ENCODE data around the gene TLE4.
"Not testable (repeated sequence)": the region's sequence is repeated elsewhere in the genome, so short reads cannot be mapped to it uniquely, and the experiment has no call there.

The TLE4 gene

GRCh38 chr9:79742110-79742721, 170.5 kb downstream of the TLE4 start:
- Histone ChIP-seq H3K4me3 (ENCODE audit: low read length) (no peak overlapping the region), H3K9me3 (ENCODE audit: low read length) (no peaks in the 10 kb centered on the region)

GRCh38 chr9:79744521-79744920, 172.8 kb downstream of the TLE4 start:
- Histone ChIP-seq H3K4me3 (ENCODE audit: low read length) (no peak overlapping the region), H3K4me1 (ENCODE audit: insufficient read depth, low read length) (peaks cover 6% of the 10 kb centered on the region), H3K27me3 (ENCODE audit: insufficient read depth, low read length) (no peaks in the 10 kb centered on the region), H2AFZ (ENCODE audit: low read depth, low read length) (no peak overlapping the region), H3K9me3 (ENCODE audit: low read length) (no peaks in the 10 kb centered on the region), H3K36me3 (ENCODE audit: insufficient read depth, low read length) (no peaks in the 10 kb centered on the region)

More at GRCh38 chr9:79742110-79742721, 170.5 kb downstream of the TLE4 start:
- H3K4me1 ChIP-seq (ENCODE audit: insufficient read depth, low read length) = peaks cover 6% of the 10 kb centered on the region
- no peaks in the 10 kb centered on the region for H3K27me3 ChIP-seq (ENCODE audit: insufficient read depth, low read length)
- no peaks in the 10 kb centered on the region for H3K36me3 ChIP-seq (ENCODE audit: insufficient read depth, low read length)
- no peak overlapping the region for H2AFZ ChIP-seq (ENCODE audit: low read depth, low read length)

- H2AFZ ChIP-seq (ENCODE audit: low read depth, low read length) = no peak overlapping the region
- H3K27me3 ChIP-seq (ENCODE audit: insufficient read depth, low read length) = no peaks in the 10 kb centered on the region
- no peaks in the 10 kb centered on the region for H3K9me3 ChIP-seq (ENCODE audit: low read length)
- H3K4me1 ChIP-seq (ENCODE audit: insufficient read depth, low read length) = peaks cover 6% of the 10 kb centered on the region
- H3K36me3 ChIP-seq (ENCODE audit: insufficient read depth, low read length) = no peaks in the 10 kb centered on the region
- H3K4me3 ChIP-seq (ENCODE audit: low read length) = no peak overlapping the region
Measured at GRCh38 chr9:79745752-79746336, 174.1 kb downstream of the TLE4 start.

GRCh38 chr9:79751895-79752466, 180.2 kb downstream of the TLE4 start:
- not testable (repeated sequence) for H3K9me3 ChIP-seq (ENCODE audit: low read length); H3K27me3 ChIP-seq (ENCODE audit: insufficient read depth, low read length); H3K4me3 ChIP-seq (ENCODE audit: low read length); H3K36me3 ChIP-seq (ENCODE audit: insufficient read depth, low read length); H2AFZ ChIP-seq (ENCODE audit: low read depth, low read length); H3K4me1 ChIP-seq (ENCODE audit: insufficient read depth, low read length)

GRCh38 chr9:79756414-79756813, 184.6 kb downstream of the TLE4 start:
- no peaks in the 10 kb centered on the region for H3K4me1 ChIP-seq (ENCODE audit: insufficient read depth, low read length)
- no peaks in the 10 kb centered on the region for H3K27me3 ChIP-seq (ENCODE audit: insufficient read depth, low read length)
- H3K36me3 ChIP-seq (ENCODE audit: insufficient read depth, low read length) = no peaks in the 10 kb centered on the region
- H3K9me3 ChIP-seq (ENCODE audit: low read length) = peaks cover 6% of the 10 kb centered on the region
- H2AFZ ChIP-seq (ENCODE audit: low read depth, low read length) = no peak overlapping the region
- H3K4me3 ChIP-seq (ENCODE audit: low read length) = no peak overlapping the region

GRCh38 chr9:79757074-79757473, 185.3 kb downstream of the TLE4 start:
- Histone ChIP-seq H3K9me3 (ENCODE audit: low read length) (peaks cover 1% of the 10 kb centered on the region), H2AFZ (ENCODE audit: low read depth, low read length) (no peak overlapping the region), H3K36me3 (ENCODE audit: insufficient read depth, low read length) (no peaks in the 10 kb centered on the region), H3K4me1 (ENCODE audit: insufficient read depth, low read length) (no peaks in the 10 kb centered on the region), H3K27me3 (ENCODE audit: insufficient read depth, low read length) (no peaks in the 10 kb centered on the region), H3K4me3 (ENCODE audit: low read length) (no peak overlapping the region)

- H3K36me3 ChIP-seq (ENCODE audit: insufficient read depth, low read length) = no peaks in the 10 kb centered on the region
- no peak overlapping the region for H3K4me3 ChIP-seq (ENCODE audit: low read length)
- H3K9me3 ChIP-seq (ENCODE audit: low read length) = no peaks in the 10 kb centered on the region
- no peak overlapping the region for H2AFZ ChIP-seq (ENCODE audit: low read depth, low read length)
- no peaks in the 10 kb centered on the region for H3K27me3 ChIP-seq (ENCODE audit: insufficient read depth, low read length)
- H3K4me1 ChIP-seq (ENCODE audit: insufficient read depth, low read length) = no peaks in the 10 kb centered on the region
Measured at GRCh38 chr9:79757881-79758669, 186.3 kb downstream of the TLE4 start.

- H3K4me1 ChIP-seq (ENCODE audit: insufficient read depth, low read length) = no peaks in the 10 kb centered on the region
- H3K27me3 ChIP-seq (ENCODE audit: insufficient read depth, low read length) = no peaks in the 10 kb centered on the region
- H3K36me3 ChIP-seq (ENCODE audit: insufficient read depth, low read length) = no peaks in the 10 kb centered on the region
- H3K9me3 ChIP-seq (ENCODE audit: low read length) = no peaks in the 10 kb centered on the region
- H3K4me3 ChIP-seq (ENCODE audit: low read length) = no peak overlapping the region
- H2AFZ ChIP-seq (ENCODE audit: low read depth, low read length) = no peak overlapping the region
Measured at GRCh38 chr9:79759460-79759859, 187.7 kb downstream of the TLE4 start.

- H3K36me3 ChIP-seq (ENCODE audit: insufficient read depth, low read length) = no peaks in the 10 kb centered on the region
- no peak overlapping the region for H3K4me3 ChIP-seq (ENCODE audit: low read length)
- no peaks in the 10 kb centered on the region for H3K9me3 ChIP-seq (ENCODE audit: low read length)
- no peaks in the 10 kb centered on the region for H3K4me1 ChIP-seq (ENCODE audit: insufficient read depth, low read length)
- H3K27me3 ChIP-seq (ENCODE audit: insufficient read depth, low read length) = no peaks in the 10 kb centered on the region
- no peak overlapping the region for H2AFZ ChIP-seq (ENCODE audit: low read depth, low read length)
Measured at GRCh38 chr9:79762070-79762469, 190.3 kb downstream of the TLE4 start.

GRCh38 chr9:79763671-79764285, 192.0 kb downstream of the TLE4 start:
- H3K4me3 ChIP-seq (ENCODE audit: low read length) = no peak overlapping the region
- H3K36me3 ChIP-seq (ENCODE audit: insufficient read depth, low read length) = no peaks in the 10 kb centered on the region
- no peak overlapping the region for H2AFZ ChIP-seq (ENCODE audit: low read depth, low read length)
- no peaks in the 10 kb centered on the region for H3K4me1 ChIP-seq (ENCODE audit: insufficient read depth, low read length)
- no peaks in the 10 kb centered on the region for H3K27me3 ChIP-seq (ENCODE audit: insufficient read depth, low read length)
- H3K9me3 ChIP-seq (ENCODE audit: low read length) = no peaks in the 10 kb centered on the region

GRCh38 chr9:79764374-79764773, 192.6 kb downstream of the TLE4 start:
- Histone ChIP-seq H3K9me3 (ENCODE audit: low read length) (no peaks in the 10 kb centered on the region), H3K4me3 (ENCODE audit: low read length) (no peak overlapping the region), H3K4me1 (ENCODE audit: insufficient read depth, low read length) (no peaks in the 10 kb centered on the region), H3K27me3 (ENCODE audit: insufficient read depth, low read length) (no peaks in the 10 kb centered on the region), H2AFZ (ENCODE audit: low read depth, low read length) (no peak overlapping the region), H3K36me3 (ENCODE audit: insufficient read depth, low read length) (no peaks in the 10 kb centered on the region)

- Histone ChIP-seq H3K4me3 (ENCODE audit: low read length) (no peak overlapping the region), H2AFZ (ENCODE audit: low read depth, low read length) (no peak overlapping the region), H3K36me3 (ENCODE audit: insufficient read depth, low read length) (no peaks in the 10 kb centered on the region), H3K9me3 (ENCODE audit: low read length) (no peaks in the 10 kb centered on the region), H3K27me3 (ENCODE audit: insufficient read depth, low read length) (no peaks in the 10 kb centered on the region), H3K4me1 (ENCODE audit: insufficient read depth, low read length) (no peaks in the 10 kb centered on the region)
Measured at GRCh38 chr9:79765466-79765865, 193.7 kb downstream of the TLE4 start.

- Histone ChIP-seq H3K27me3 (ENCODE audit: insufficient read depth, low read length) (no peaks in the 10 kb centered on the region), H2AFZ (ENCODE audit: low read depth, low read length) (no peak overlapping the region), H3K4me1 (ENCODE audit: insufficient read depth, low read length) (no peaks in the 10 kb centered on the region), H3K36me3 (ENCODE audit: insufficient read depth, low read length) (no peaks in the 10 kb centered on the region), H3K4me3 (ENCODE audit: low read length) (no peak overlapping the region), H3K9me3 (ENCODE audit: low read length) (no peaks in the 10 kb centered on the region)
Measured at GRCh38 chr9:79766091-79766490, 194.3 kb downstream of the TLE4 start.

Measured in neuron (in vitro differentiated cells).